Neural cell (in vitro differentiated cells): ENCODE results near the gene PPP1R15B.

Experiments used
- EZH2 ChIP-seq: fragments of 200-600, 300-800 bp; shearing (Covaris generic), sonication (generic); IDR thresholded peaks from 2 replicates; pipeline ENCODE4 v1.6.1; 2014; ENCODE audit warnings: antibody characterized with exemption, low read length, borderline replicate concordance, mild to moderate bottlenecking; ENCODE audit not compliant: insufficient read depth, poor library complexity, severe bottlenecking
- REST ChIP-seq: IDR thresholded peaks from 2 replicates; pipeline ENCODE4 v1.6.1; 2012; ENCODE audit warnings: borderline replicate concordance

DNA sequence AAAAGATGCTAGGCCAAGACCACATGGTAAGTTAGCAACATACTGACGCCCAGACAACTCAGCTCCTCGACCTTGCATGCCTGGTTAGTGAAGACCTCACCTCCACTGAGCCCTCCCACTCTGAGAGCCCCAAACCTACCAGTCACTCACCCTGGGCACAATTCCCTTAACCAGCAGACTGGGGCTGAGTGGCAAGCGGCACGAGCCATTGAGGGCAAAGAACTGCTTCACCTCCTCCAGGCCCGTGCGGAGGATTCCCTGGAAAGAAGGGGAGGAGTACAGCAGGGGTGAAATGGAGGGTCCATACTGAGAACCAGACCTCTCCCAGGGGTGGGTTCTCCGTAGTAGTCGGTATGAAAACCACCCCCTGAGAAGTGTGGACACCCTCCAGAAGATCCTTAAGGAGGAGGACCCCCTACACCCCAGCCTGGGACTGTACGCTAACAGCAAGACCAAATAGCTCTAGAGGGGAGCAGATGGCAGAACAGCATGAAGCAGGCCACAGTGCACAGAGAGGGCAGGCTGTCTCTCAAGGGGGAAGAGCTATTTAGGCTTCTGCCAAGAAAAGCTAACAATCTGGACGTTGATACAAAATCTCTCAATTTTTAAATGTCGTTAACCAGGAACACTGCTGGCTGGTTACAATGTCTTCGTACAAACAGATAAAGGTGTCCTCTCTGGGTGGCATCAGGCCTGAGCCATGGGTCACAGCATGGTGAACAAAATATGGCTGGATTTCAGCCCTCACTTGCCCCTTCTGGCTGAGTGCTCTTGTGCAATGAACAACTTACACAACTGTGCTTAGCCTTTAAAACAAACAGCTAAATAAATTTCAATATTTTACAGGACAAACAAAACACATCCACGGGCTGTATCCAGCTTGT is 31.0 kb upstream of the PPP1R15B start:
- TF ChIP-seq EZH2 = no peak
- TF ChIP-seq REST = no peak
